Ovary (tissue), 3 donors: ENCODE data around the gene RBM42.

Source experiments
- CTCF ChIP-seq, 3 donors: fragments of 450-650 bp in 2 of 3; fragments of 200-600 bp in 1 of 3; IDR thresholded peaks; one replicate each; pipeline versions ENCODE4 v1.5.1 to v1.8.0; 2016 to 2022; ENCODE audit warnings: antibody characterized with exemption in 3 of 3, mild to moderate bottlenecking in 1 of 3
- POLR2A ChIP-seq: fragments of 450-650 bp; IDR thresholded peaks from one replicate; pipeline ENCODE4 v1.6.1; 2017; ENCODE audit warnings: antibody characterized with exemption, mild to moderate bottlenecking, moderate library complexity
- donor health status: DM: no; HTN: no; CAD: no.

- TF ChIP-seq CTCF (IDR thresholded peaks at IDR 0.05) (no peak), POLR2A (no peak)
These were observed 5.0 kb downstream of the RBM42 start for GRCh38 chr19:35633727-35634440.
